HFF-Myc (cell line): Measurements from ENCODE around the gene SLC7A7.
"Not testable (repeated sequence)": the region's sequence is repeated elsewhere in the genome, so short reads cannot be mapped to it uniquely, and the experiment has no call there.

Source experiments
- DNase-seq: peaks from one replicate; pipeline ENCODE4 v3.0.0-alpha.2; 2011; ENCODE audit warnings: low read depth; ENCODE audit errors: extremely low read depth
- H3K4me3 ChIP-seq: replicated peaks from 2 replicates; pipeline ENCODE4 v1.5.1; 2011; ENCODE audit warnings: low read depth, mild to moderate bottlenecking, control low read depth, low read length
- TF ChIP-seq, protein P1 (sequence below): IDR thresholded peaks from 2 replicates; pipeline ENCODE4 v1.5.1; 2012; ENCODE audit warnings: mild to moderate bottlenecking, low read depth, low read length, control low read depth; ENCODE audit errors: missing control alignments

The SLC7A7 gene

DNA sequence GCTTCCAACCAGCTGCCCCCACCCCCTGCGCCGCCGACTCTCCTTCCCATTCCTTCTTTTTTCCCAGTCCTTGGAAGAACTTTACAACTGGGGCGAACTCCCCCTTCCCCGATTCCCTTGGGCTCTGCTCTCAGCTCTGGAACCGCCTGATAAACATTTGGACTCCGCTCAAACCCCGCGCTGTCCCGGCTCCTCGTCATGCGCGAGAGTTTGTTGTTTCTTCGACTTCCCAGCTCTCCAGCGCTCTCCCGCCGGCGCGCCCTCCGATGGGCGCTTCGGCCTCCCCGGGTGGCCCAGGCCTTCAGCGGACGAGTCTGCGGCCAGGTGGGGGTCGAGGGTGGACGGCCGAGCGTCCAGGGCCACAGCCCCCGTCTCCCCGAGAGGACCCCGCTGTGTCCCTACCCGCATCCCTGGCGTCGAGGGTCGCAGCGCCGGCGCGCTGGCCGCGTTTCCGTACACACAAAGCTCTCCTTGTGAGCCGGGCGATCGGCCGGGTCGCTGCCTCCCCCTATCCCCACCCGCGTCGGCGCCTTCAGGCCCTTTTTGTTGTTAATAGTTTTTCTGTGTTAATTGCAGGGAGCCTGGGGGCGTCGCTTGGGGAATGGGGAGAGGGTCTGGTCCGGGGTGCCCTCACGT lies 22.0 kb upstream of the SLC7A7 start:
- no peak for DNase-seq
- TF ChIP-seq, protein P1, sequence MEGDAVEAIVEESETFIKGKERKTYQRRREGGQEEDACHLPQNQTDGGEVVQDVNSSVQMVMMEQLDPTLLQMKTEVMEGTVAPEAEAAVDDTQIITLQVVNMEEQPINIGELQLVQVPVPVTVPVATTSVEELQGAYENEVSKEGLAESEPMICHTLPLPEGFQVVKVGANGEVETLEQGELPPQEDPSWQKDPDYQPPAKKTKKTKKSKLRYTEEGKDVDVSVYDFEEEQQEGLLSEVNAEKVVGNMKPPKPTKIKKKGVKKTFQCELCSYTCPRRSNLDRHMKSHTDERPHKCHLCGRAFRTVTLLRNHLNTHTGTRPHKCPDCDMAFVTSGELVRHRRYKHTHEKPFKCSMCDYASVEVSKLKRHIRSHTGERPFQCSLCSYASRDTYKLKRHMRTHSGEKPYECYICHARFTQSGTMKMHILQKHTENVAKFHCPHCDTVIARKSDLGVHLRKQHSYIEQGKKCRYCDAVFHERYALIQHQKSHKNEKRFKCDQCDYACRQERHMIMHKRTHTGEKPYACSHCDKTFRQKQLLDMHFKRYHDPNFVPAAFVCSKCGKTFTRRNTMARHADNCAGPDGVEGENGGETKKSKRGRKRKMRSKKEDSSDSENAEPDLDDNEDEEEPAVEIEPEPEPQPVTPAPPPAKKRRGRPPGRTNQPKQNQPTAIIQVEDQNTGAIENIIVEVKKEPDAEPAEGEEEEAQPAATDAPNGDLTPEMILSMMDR, result no peak
- H3K4me3 ChIP-seq, result peak overlapping the region; percentile 85

DNA sequence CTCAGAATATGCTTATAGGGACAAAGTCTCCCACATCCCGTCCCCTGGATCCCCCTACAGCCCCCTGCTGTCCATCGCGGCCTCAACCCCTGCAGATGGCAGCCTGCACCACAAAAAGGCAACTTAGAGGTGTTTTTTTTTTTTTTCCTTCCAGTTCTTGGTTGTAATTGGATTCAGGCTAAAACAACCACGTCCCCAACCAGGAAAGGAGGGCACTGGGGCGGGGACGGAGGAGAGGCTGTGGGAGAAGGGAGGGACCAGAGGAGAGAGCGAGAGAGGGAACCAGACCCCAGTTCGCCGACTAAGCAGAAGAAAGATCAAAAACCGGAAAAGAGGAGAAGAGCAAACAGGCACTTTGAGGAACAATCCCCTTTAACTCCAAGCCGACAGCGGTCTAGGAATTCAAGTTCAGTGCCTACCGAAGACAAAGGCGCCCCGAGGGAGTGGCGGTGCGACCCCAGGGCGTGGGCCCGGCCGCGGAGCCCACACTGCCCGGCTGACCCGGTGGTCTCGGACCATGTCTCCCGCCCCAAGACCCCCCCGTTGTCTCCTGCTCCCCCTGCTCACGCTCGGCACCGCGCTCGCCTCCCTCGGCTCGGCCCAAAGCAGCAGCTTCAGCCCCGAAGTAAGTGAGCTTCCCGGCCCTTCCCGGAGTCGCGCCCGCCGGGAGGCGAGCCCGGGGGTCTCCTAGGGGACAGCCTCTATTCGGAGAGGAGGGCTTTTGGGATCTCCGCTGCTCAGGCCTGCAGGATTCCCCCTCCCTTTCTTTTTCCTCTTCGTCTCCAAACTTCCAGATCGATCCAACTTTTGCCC lies 21.3 kb upstream of the SLC7A7 start, which contains the start of gene MMP14:
Gene MMP14 (plus strand): TSS at position 285 of the 813 bp plus-strand sequence. CDS start 233 bp downstream, at position 518.
- no peak for DNase-seq
- H3K4me3 ChIP-seq, result peak within 1 kb of the TSS; percentile 85
- TF ChIP-seq, protein P1, result peak; percentile 61

DNA sequence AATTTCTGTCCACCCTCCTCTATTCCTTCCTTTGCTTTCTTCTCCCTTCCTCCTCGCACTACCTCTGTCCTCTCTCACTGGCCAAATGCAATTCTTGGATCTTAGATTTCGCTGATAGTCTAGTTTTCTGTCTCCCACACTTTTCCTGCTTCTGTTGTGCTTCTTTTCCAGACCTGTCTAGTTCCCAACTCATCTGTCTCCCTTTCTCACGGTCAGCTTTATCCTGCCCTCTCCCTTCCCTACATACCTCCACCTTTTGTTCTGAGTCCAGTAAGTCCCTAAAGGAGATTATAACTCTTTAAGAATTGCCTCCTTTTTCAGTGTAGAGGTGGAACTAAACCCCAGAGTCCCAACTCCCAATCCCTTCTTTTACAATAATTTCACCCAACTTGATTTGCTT lies 20.3 kb upstream of the SLC7A7 start:
- no peak for DNase-seq
- no peak overlapping the region for H3K4me3 ChIP-seq
- TF ChIP-seq, protein P1, result no peak

GRCh38 chr14:22830443-22831010 lies 15.3 kb upstream of the SLC7A7 start:
- TF ChIP-seq, protein P1, result no peak
- H3K4me3 ChIP-seq, result peak overlapping the region; percentile 93
- DNase-seq, result no peak

DNA sequence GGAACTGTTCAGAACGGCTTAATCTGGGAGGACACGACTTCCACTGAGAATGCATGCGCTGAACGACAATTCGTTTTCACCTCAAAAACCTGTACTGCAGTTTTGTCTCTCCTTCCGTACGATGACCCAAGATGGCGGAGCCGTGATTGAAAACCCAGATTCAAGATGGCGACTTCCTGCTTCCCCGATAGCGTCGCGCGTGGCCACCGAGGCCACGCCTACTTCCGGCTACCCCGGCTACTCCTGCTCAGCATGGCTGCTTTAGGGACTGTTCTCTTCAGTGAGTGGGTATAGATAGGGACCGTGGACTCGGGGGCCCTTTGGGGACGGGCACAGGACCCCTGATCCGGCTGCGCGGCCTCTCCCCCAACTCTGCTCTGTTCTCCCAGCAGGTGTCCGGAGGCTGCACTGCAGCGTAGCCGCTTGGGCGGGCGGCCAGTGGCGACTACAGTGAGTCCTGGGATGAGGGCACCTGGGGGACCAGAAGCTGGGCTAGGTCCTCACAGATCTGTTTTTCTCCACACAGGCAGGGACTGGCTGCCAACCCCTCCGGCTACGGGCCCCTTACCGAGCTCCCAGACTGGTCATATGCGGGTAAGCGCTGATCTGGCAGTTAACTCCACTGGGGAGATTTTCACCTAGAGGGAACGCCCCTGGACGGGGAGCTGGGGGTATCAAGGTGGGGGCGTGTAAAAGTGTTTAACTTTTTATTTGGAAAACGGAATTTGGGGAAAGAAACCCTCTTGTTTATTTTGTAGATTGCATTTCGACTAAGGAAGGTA lies 14.6 kb upstream of the SLC7A7 start, which contains the start of gene MRPL52:
Gene MRPL52 (plus strand): TSS at position 227 of the 782 bp plus-strand sequence. CDS start 26 bp downstream, at position 253.
- DNase-seq, result no peak
- peak within 1 kb of the TSS; percentile 93 for H3K4me3 ChIP-seq
- TF ChIP-seq, protein P1, result no peak

DNA sequence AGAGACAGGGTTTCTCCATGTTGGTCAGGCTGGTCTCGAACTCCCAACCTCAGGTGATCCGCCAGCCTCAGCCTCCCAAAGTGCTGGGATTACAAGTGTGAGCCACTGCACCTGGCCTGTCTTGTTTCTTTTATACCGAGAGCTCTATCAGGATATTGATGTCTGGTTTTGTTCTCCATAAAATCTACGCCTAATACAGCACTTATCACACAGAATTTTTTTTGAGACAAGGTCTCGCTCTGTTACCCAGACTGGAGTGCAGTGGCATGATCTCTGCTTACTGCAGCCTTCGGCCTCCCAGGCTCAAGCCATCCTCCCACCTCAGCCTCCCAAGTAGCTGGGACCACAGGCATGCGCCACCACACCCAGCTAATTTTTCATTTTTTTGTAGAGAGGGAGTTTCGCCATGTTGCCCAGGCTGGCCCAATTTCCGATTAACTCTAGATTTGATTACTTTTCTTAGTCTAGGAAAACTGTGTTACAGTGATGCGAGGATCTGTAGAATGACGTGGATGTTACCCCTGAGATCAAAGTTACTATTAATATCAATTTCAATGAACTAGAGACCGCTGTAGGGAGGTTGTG lies 13.9 kb upstream of the SLC7A7 start:
- peak overlapping the region; percentile 93 for H3K4me3 ChIP-seq
- not testable (repeated sequence) for DNase-seq
